ENCODE data around the gene HPSE2. TPM values are rescaled to one million over a fixed set of nuclear protein-coding genes. Genes with fewer than 3 reads are reported as not detected.

HPSE2 gene
- total RNA-seq, 1 experiment from 2014 or later, result 0.48 TPM

DNA sequence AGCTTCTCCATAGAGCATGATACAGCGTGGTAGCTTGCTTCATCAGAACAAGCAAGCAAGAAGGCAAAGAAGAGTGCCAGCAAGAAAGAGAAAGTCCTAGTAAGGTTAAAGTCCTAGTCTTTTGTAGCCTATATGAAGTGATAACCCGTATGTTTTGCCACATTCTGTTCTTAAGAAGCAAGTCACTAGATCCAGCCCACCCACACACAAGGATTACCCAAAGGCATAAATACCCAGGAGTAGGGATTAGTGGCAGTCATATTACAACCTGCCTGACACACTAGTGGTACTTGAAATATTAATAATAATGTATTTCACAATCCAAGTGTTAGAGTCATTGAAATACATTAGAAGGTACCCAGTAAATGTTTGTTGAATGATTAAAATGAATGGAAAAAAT is 285.5 kb downstream of the HPSE2 start:
- Histone ChIP-seq H3K4me3 (ENCODE audit: insufficient read depth, low read depth, low read length) (no peak overlapping the region), H3K36me3 (replicated peaks; ENCODE audit: control insufficient read depth, insufficient read depth, low read length) (no peaks in the 10 kb centered on the region), H3K27me3 (ENCODE audit: control insufficient read depth, insufficient read depth, low read length) (no peaks in the 10 kb centered on the region)
- DNase-seq, result no peak

DNA sequence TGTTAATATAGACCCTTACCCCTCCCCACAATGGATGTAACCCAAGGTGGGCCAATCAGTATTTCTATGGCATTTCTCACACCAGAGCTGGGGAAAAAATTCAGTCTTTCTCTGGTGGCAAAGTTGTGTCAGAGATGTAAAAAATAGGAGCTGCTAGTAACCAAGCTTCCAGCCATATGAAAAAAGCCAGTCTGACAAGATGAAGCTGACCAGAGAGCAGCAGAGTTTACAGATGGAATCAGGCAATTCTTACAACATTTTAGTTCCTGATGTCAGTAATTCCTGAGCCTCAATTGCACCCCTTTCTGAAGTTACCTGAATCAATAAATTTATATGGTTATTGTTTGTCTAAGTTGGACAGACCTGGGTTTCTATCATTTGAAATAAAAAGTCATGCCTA is 286.3 kb downstream of the HPSE2 start:
- Histone ChIP-seq H3K27me3 (ENCODE audit: control insufficient read depth, insufficient read depth, low read length) (no peaks in the 10 kb centered on the region), H3K4me3 (ENCODE audit: insufficient read depth, low read depth, low read length) (no peak overlapping the region), H3K36me3 (replicated peaks; ENCODE audit: control insufficient read depth, insufficient read depth, low read length) (no peaks in the 10 kb centered on the region)
- DNase-seq, result no peak

DNA sequence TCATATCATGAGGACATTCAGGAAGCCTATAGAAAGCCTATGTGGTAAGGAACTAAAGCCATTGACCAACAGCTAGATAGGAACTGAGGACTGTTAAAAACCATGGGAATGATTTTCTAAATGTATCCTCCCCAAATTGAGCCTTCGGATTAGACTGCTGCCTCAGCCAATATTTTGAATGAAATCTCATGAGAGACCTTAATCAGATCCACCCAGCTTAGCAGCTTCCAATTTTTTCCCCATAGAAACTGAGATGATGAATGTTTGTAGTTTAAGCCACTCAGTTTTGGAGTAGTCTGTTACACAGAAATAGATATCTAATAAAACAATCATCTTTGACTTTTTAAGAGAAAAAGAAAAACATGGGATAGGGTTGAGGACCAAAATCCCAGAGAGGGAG is 292.0 kb downstream of the HPSE2 start:
- Histone ChIP-seq H3K4me3 (ENCODE audit: insufficient read depth, low read depth, low read length) (no peak overlapping the region), H3K36me3 (replicated peaks; ENCODE audit: control insufficient read depth, insufficient read depth, low read length) (no peaks in the 10 kb centered on the region), H3K27me3 (ENCODE audit: control insufficient read depth, insufficient read depth, low read length) (no peaks in the 10 kb centered on the region)
- DNase-seq, result no peak

GRCh38 chr10:98929709-98930108 is 305.9 kb downstream of the HPSE2 start:
- no peak for DNase-seq
- no peak overlapping the region for H3K4me3 ChIP-seq (ENCODE audit: insufficient read depth, low read depth, low read length)
- no peaks in the 10 kb centered on the region for H3K27me3 ChIP-seq (ENCODE audit: control insufficient read depth, insufficient read depth, low read length)
- no peaks in the 10 kb centered on the region for H3K36me3 ChIP-seq (replicated peaks; ENCODE audit: control insufficient read depth, insufficient read depth, low read length)

DNA sequence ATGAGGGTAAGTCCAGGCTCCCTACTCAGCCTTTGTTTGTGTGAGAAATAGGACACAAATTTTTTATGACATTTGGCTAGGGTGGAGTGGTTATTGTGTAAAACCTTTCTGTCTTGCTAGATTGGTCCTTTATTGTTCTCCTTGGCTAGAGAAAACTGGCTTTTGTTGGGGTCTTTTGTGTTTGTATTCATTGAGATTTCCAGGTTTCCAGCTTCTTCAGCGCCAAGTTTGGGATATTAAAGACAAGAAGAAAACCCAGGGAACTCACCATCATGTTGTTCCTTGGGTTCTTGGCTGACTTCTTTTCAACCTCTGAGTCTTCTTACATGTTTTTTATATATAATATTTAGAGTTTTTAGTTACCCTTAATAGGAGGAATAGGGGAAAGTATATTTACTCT is 310.0 kb downstream of the HPSE2 start:
- H3K4me3 ChIP-seq (ENCODE audit: insufficient read depth, low read depth, low read length), result no peak overlapping the region
- no peaks in the 10 kb centered on the region for H3K27me3 ChIP-seq (ENCODE audit: control insufficient read depth, insufficient read depth, low read length)
- DNase-seq, result no peak
- no peaks in the 10 kb centered on the region for H3K36me3 ChIP-seq (replicated peaks; ENCODE audit: control insufficient read depth, insufficient read depth, low read length)

DNA sequence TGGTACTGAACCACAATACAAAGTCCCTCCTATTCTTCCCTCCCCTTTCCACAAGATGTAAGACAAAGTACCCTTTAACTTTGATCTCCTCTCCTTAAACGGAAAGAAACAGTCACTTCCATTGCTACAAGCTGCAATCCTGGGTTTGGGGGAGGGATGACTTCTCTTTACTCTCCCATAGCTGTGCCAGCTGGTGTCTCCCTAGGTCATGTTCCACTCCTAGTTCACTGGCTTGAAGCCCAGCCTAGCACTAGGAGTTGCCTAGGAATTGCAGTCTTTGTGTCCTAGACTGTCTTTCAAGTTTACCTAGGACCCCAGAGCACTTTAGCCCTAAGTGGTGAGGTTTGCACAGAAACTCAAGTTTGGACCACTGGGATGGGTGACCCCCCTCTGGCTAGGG is 311.1 kb downstream of the HPSE2 start:
- Histone ChIP-seq H3K36me3 (replicated peaks; ENCODE audit: control insufficient read depth, insufficient read depth, low read length) (no peaks in the 10 kb centered on the region), H3K4me3 (ENCODE audit: insufficient read depth, low read depth, low read length) (no peak overlapping the region), H3K27me3 (ENCODE audit: control insufficient read depth, insufficient read depth, low read length) (no peaks in the 10 kb centered on the region)
- no peak for DNase-seq

DNA sequence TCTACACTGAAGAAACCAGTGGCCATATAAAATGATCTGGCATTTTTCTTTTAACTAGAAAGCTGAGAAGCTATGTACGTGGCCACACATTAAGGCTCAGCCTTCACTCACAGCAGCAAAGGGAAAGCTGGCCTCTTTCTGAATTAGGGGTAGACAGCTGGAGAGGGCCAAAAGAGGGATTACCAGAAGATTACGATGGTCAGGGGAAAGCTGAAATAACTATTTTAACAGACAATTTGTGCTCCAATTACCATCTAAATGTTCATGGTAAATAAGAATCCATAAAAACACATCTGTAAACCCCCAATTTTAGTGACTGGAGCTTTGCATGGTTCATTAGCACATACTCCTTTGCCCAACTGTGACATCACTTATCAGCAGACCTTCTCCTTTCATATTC is 314.3 kb downstream of the HPSE2 start:
- DNase-seq, result no peak
- H3K36me3 ChIP-seq (replicated peaks; ENCODE audit: control insufficient read depth, insufficient read depth, low read length), result no peaks in the 10 kb centered on the region

DNA sequence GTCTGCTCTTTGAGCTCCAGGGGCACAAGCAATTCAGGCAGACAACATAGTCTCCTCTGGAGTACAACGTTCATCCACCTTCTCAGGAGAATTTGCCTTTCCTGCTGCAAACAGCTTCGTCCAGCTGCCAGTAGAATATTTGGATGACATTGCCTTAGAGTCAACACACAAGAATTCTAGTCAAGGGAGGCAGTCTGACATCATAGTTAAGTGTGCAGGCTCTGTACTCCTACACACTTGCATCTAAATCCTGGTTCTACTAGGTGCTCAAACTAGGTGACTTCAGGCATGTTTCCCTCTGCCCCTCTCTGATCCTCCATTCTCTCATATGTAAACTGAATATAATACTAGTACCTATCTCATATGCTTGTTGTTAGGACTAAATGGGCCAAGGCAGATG is 314.8 kb downstream of the HPSE2 start:
- Histone ChIP-seq H3K4me3 (ENCODE audit: insufficient read depth, low read depth, low read length) (no peak overlapping the region), H3K27me3 (ENCODE audit: control insufficient read depth, insufficient read depth, low read length) (no peaks in the 10 kb centered on the region), H3K36me3 (replicated peaks; ENCODE audit: control insufficient read depth, insufficient read depth, low read length) (no peaks in the 10 kb centered on the region)
- no peak for DNase-seq

More for the DNA sequence above, 314.3 kb downstream of the HPSE2 start:
- no peak overlapping the region for H3K4me3 ChIP-seq (ENCODE audit: insufficient read depth, low read depth, low read length)
- no peaks in the 10 kb centered on the region for H3K27me3 ChIP-seq (ENCODE audit: control insufficient read depth, insufficient read depth, low read length)

DNA sequence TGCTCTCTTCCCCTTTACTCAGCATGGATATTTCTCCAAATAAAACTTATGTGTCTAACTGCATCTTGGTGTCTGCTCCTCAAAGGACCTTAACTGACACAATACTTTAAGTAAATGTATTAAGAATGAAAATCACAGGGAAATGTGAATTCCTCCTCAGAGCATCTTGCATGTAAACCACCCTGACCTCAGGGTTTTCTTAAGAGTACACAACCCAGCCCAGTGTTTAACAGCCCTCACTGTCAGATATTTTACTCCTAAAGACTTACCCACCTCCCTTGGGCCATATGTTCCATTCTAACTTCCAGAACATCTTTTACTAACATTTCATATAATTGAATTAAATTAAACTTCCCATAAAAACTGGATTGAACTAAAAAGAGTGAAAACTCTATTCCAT is 315.3 kb downstream of the HPSE2 start:
- H3K27me3 ChIP-seq (ENCODE audit: control insufficient read depth, insufficient read depth, low read length), result no peaks in the 10 kb centered on the region
- H3K36me3 ChIP-seq (replicated peaks; ENCODE audit: control insufficient read depth, insufficient read depth, low read length), result no peaks in the 10 kb centered on the region
- no peak for DNase-seq
- no peak overlapping the region for H3K4me3 ChIP-seq (ENCODE audit: insufficient read depth, low read depth, low read length)

- Histone ChIP-seq H3K27me3 (ENCODE audit: control insufficient read depth, insufficient read depth, low read length) (no peaks in the 10 kb centered on the region), H3K36me3 (replicated peaks; ENCODE audit: control insufficient read depth, insufficient read depth, low read length) (no peaks in the 10 kb centered on the region), H3K4me3 (ENCODE audit: insufficient read depth, low read depth, low read length) (no peak overlapping the region)
- DNase-seq, result no peak
Observed at GRCh38 chr10:98919899-98920298, 315.8 kb downstream of the HPSE2 start.

DNA sequence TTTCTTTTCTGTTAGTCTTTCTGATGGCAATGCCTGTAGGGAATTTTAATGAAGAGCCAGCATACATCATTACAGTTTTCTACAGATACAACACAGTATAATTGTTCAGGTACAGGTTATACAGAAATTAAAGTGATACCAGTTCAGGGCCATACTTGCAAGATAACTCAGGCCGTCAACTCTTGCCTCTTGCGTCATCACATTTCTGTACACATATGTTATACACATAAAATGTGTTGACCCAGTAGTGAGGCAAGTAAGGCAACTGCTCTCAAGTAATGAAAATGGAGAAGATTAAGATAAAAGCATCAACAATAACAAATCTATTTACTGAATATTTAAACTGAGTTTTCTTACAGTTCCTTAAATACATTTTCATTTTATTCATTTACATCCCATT is 317.8 kb downstream of the HPSE2 start:
- DNase-seq, result no peak
- Histone ChIP-seq H3K4me3 (ENCODE audit: insufficient read depth, low read depth, low read length) (no peak overlapping the region), H3K36me3 (replicated peaks; ENCODE audit: control insufficient read depth, insufficient read depth, low read length) (no peaks in the 10 kb centered on the region), H3K27me3 (ENCODE audit: control insufficient read depth, insufficient read depth, low read length) (no peaks in the 10 kb centered on the region)

DNA sequence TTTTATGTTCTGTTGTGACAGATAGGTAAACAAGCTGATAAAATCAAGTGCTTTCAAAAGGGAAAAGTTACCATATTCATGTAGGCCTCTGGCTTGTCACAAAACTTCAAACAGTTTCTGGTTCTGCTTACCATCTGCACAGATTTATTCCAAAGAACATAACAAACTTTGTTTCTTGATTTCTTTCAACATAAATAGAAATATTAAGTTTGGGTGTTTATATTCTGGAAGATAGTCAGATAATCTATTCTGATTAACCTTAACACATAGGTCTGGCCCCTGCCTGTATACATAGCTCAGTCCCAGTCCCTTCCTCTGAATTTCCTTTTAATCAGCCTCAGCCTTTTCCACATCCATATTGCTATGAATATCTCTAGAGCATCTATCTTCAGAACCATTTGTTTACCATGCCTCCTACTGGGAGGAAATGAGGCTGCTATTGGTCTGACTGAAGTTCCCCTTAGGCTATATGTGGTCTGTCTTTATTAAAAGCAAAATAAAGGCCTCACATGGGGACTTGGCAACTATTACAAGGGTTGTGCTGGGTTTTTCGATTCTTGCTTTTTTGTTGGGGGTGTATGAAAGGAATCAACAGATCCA is 319.0 kb downstream of the HPSE2 start:
- no peak overlapping the region for H3K4me3 ChIP-seq (ENCODE audit: insufficient read depth, low read depth, low read length)
- DNase-seq, result no peak
- H3K36me3 ChIP-seq (replicated peaks; ENCODE audit: control insufficient read depth, insufficient read depth, low read length), result no peaks in the 10 kb centered on the region
- H3K27me3 ChIP-seq (ENCODE audit: control insufficient read depth, insufficient read depth, low read length), result no peaks in the 10 kb centered on the region

DNA sequence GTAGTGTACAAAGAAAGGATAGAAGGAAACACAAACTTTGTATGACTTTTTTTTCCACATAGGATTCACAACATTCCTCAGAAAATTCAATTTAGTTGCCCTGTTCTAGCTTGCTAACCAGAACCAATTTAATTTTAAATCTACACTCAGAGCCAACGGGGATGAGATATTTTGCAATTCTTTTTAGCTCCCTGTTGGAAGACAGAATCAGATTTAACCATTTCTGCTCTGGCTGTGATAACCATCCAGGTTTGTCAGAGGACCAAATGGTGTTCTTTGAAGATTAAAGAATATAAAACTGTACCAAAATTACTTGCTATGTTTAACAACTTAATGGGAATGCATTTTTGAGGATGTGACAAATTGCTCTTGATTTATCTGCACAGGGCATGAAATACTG is 319.7 kb downstream of the HPSE2 start:
- Histone ChIP-seq H3K27me3 (ENCODE audit: control insufficient read depth, insufficient read depth, low read length) (no peaks in the 10 kb centered on the region), H3K36me3 (replicated peaks; ENCODE audit: control insufficient read depth, insufficient read depth, low read length) (no peaks in the 10 kb centered on the region), H3K4me3 (ENCODE audit: insufficient read depth, low read depth, low read length) (no peak overlapping the region)
- no peak for DNase-seq

DNA sequence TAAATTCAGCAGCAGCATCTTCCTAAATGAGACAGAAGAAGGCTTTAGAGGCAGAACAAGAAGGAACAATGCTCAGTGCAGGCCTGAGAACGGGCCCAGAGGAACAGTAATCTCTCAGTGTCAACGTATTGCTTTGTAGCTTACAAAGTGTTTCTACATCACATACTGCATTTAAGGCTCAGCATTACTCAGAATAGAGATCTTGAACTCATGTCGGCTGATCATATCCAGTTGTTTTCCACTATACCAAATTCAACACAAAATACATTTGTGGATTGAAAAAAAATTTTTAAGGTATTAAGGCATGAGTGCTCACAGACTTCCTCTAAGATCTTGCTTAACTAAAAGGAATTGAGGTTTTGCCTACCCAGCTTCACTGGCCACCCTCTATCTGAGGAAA is 325.1 kb downstream of the HPSE2 start:
- H3K27me3 ChIP-seq (ENCODE audit: control insufficient read depth, insufficient read depth, low read length), result no peaks in the 10 kb centered on the region
- no peak for DNase-seq
- no peaks in the 10 kb centered on the region for H3K36me3 ChIP-seq (replicated peaks; ENCODE audit: control insufficient read depth, insufficient read depth, low read length)
- H3K4me3 ChIP-seq (ENCODE audit: insufficient read depth, low read depth, low read length), result no peak overlapping the region

GRCh38 chr10:98910048-98910447 is 325.6 kb downstream of the HPSE2 start:
- Histone ChIP-seq H3K27me3 (ENCODE audit: control insufficient read depth, insufficient read depth, low read length) (no peaks in the 10 kb centered on the region), H3K4me3 (ENCODE audit: insufficient read depth, low read depth, low read length) (no peak overlapping the region), H3K36me3 (replicated peaks; ENCODE audit: control insufficient read depth, insufficient read depth, low read length) (no peaks in the 10 kb centered on the region)
- no peak for DNase-seq

- no peaks in the 10 kb centered on the region for H3K36me3 ChIP-seq (replicated peaks; ENCODE audit: control insufficient read depth, insufficient read depth, low read length)
- DNase-seq, result no peak
- H3K4me3 ChIP-seq (ENCODE audit: insufficient read depth, low read depth, low read length), result no peak overlapping the region
- no peaks in the 10 kb centered on the region for H3K27me3 ChIP-seq (ENCODE audit: control insufficient read depth, insufficient read depth, low read length)
Observed at GRCh38 chr10:98908868-98909267, 326.8 kb downstream of the HPSE2 start.

Data from H7 (cell line).